Tibial nerve (tissue), 3 donors: ENCODE data around the gene ACSL1.

Experiments
- CTCF ChIP-seq, 5 experiments: fragments of 200-600 bp in 3 of 5; fragments of 450-650 bp in 2 of 5; sonication (generic) in 3 of 5; IDR thresholded peaks; one replicate each; pipeline ENCODE4 v1.5.1; 2016 to 2019; ENCODE audit warnings: antibody characterized with exemption in 5 of 5, mild to moderate bottlenecking in 3 of 5, moderate library complexity in 2 of 5
- POLR2A ChIP-seq, 2 donors: fragments of 450-650 bp; IDR thresholded peaks; one replicate each; pipeline ENCODE4 v1.6.1; 2017; ENCODE audit warnings: antibody characterized with exemption in 2 of 2, mild to moderate bottlenecking in 2 of 2, moderate library complexity in 2 of 2

- TF ChIP-seq CTCF (IDR thresholded peaks at IDR 0.05) (no peak), POLR2A (IDR thresholded peaks at IDR 0.05) (no peak)
These were observed 3.4 kb downstream of the ACSL1 start for GRCh38 chr4:184822356-184822755.
